Immature natural killer cell (primary cell): ENCODE measurements around the gene CPEB4. TPM values are rescaled to one million over a fixed set of nuclear protein-coding genes. Genes with fewer than 3 reads are reported as not detected.

Experiments
- DNase-seq, 3 donors: peaks; one replicate each; pipeline ENCODE4 v3.0.0; 2022; ENCODE audit warnings: mixed read lengths in 1 of 3
- H3K27ac Mint-ChIP-seq, 6 donors: one replicate each; pipeline ENCODE4 v1.8.0; 2020; ENCODE audit warnings: mixed read lengths in 6 of 6, mild to moderate bottlenecking in 5 of 6, inconsistent platforms in 4 of 6, moderate library complexity in 3 of 6
- H3K27me3 Mint-ChIP-seq, 3 donors: one replicate each; pipeline ENCODE4 v1.8.0; 2020 to 2021; ENCODE audit warnings: low read depth in 3 of 3, mild to moderate bottlenecking in 3 of 3, mixed read lengths in 3 of 3, moderate library complexity in 3 of 3, inconsistent platforms in 1 of 3
- H3K36me3 Mint-ChIP-seq, 3 donors: one replicate each; pipeline ENCODE4 v1.8.0; 2020; ENCODE audit warnings: mixed read lengths in 3 of 3, inconsistent platforms in 2 of 3, mild to moderate bottlenecking in 2 of 3
- H3K4me1 Mint-ChIP-seq, 2 donors: one replicate each; pipeline ENCODE4 v1.8.0; 2020; ENCODE audit warnings: inconsistent platforms in 2 of 2, mild to moderate bottlenecking in 2 of 2, mixed read lengths in 2 of 2, moderate library complexity in 1 of 2
- H3K4me3 Mint-ChIP-seq, 5 donors: one replicate each; pipeline ENCODE4 v1.8.0; 2020; ENCODE audit warnings: mild to moderate bottlenecking in 5 of 5, mixed read lengths in 5 of 5, inconsistent platforms in 3 of 5, moderate library complexity in 3 of 5
- H3K9me3 Mint-ChIP-seq, 6 donors: one replicate each; pipeline ENCODE4 v1.8.0; 2020; ENCODE audit warnings: mild to moderate bottlenecking in 6 of 6, mixed read lengths in 6 of 6, inconsistent platforms in 4 of 6, moderate library complexity in 3 of 6
- polyA plus RNA-seq, 3 donors: library from polyadenylated mRNA; unstranded; fragments of 300-500 nt; fragmentation: Illumina TruSeq; gene quantifications; one replicate each; pipeline ENCODE4 v1.2.3, GENCODE V29; 2021

Gene CPEB4
- polyA plus RNA-seq, 3 donors from 2014 or later: 0.51 to 5.9 (median 3.0) TPM

GRCh38 chr5:173919443-173919842 is 31.3 kb downstream of the CPEB4 start:
- Mint-ChIP-seq H3K27me3 (no peaks in the 10 kb centered on the region), H3K27ac (no peak overlapping the region), H3K4me1 (peaks cover 5 to 13% of the 10 kb centered on the region in 2 donors), H3K9me3 (no peaks in the 10 kb centered on the region), H3K36me3 (peaks cover 0 to 7% (median 0%) of the 10 kb centered on the region in 3 donors), H3K4me3 (no peak overlapping the region)
- DNase-seq: no peak

- peaks cover 8 to 21% of the 10 kb centered on the region in 2 donors for H3K4me1 Mint-ChIP-seq
- DNase-seq: no peak
- H3K9me3 Mint-ChIP-seq: no peaks in the 10 kb centered on the region
- H3K36me3 Mint-ChIP-seq: peaks cover 0 to 7% (median 0%) of the 10 kb centered on the region in 3 donors
- H3K4me3 Mint-ChIP-seq: no peak overlapping the region
- no peak overlapping the region for H3K27ac Mint-ChIP-seq
- peaks cover 0 to 2% (median 0%) of the 10 kb centered on the region in 3 donors for H3K27me3 Mint-ChIP-seq
Measured at GRCh38 chr5:173920024-173920753, 32.0 kb downstream of the CPEB4 start.

DNA sequence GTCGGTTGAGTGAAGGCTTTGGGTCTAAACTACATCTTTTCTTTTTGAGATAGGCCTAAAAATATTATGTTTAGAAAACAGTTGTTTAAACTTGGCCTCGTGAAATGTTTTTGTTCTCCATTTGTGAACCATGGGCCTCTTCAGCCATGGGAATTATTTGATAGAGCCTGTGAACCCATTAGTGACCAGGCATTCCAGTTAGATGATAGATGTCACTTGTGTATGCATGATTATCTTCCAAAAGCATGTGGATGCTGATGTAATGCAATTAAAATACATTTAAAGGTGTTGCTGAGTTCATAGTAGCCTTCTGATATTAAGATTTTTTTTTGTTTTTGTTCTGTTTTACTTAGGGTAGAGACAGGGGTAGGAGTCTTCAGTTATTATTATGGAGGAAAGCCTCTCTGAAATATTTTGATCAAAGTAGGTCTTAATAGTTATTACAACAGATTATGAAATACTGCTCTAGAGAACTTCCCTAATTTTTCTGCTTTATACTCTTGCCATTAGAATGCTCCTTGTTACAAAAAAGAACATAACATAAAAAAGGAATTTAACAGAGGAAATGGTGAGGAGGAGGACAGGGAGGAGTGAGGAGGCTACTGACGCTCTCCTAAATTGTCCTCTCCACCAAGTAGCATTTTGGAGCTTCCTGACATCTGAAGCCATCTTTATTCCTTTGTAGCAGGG is 32.9 kb downstream of the CPEB4 start:
- peaks cover 0 to 3% (median 0%) of the 10 kb centered on the region in 3 donors for H3K36me3 Mint-ChIP-seq
- H3K27me3 Mint-ChIP-seq: peaks cover 0 to 2% (median 0%) of the 10 kb centered on the region in 3 donors
- no peaks in the 10 kb centered on the region for H3K9me3 Mint-ChIP-seq
- DNase-seq: no peak
- H3K4me3 Mint-ChIP-seq: no peak overlapping the region
- H3K27ac Mint-ChIP-seq: no peak overlapping the region
- H3K4me1 Mint-ChIP-seq: peaks cover 8 to 25% of the 10 kb centered on the region in 2 donors

DNA sequence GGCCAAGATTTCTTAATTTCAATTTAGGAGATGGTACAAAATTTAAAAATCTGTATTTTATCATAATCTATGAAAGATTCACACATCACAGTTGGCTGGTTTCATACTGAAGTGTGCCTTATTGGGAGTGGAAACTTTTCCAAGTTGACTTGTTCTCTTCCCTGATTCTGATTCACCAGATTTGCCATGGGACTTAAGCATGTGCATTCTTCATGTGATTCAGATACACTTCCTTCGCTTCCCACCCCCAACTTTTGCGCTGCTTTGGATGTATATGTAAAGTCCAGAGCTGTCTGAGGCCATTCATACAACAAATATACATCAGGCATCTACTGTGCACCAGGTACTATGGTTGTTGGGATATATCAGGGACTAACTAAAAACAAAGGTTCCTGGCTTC is 34.4 kb downstream of the CPEB4 start:
- Mint-ChIP-seq H3K4me1 (peaks cover 5 to 25% of the 10 kb centered on the region in 2 donors), H3K27me3 (peaks cover 0 to 2% (median 0%) of the 10 kb centered on the region in 3 donors), H3K36me3 (peaks cover 0 to 3% (median 0%) of the 10 kb centered on the region in 3 donors), H3K9me3 (no peaks in the 10 kb centered on the region), H3K4me3 (no peak overlapping the region), H3K27ac (peak overlapping the region in 1 of 6 donors; percentile 52)
- DNase-seq: no peak

- no peak for DNase-seq
- Mint-ChIP-seq H3K27me3 (peaks cover 0 to 2% (median 0%) of the 10 kb centered on the region in 3 donors), H3K36me3 (peaks cover 0 to 3% (median under 1%) of the 10 kb centered on the region in 3 donors), H3K4me1 (peaks cover 5 to 25% of the 10 kb centered on the region in 2 donors), H3K4me3 (no peak overlapping the region), H3K9me3 (no peaks in the 10 kb centered on the region), H3K27ac (peak overlapping the region in 1 of 6 donors; percentile 18)
Measured at GRCh38 chr5:173923218-173924095, 35.3 kb downstream of the CPEB4 start.

DNA sequence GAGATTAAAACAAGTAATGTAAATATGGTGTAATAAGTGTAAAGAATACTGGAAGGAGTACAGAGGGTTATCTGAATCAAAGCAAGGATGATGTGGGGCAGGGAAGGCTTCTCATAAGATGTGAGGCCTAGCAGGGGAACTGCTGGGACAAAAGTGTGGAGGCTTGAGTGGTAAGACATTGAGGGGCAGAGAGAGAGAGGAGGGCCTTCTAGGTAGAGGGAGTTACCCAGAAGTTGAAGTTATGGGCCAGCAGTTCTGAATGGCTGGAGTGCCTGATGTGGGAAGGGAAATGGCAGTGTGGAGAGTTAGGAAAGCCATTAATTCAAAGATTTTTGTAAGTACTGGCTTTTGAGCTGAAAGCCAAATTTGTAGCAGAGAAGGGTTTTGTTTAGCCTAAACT is 36.8 kb downstream of the CPEB4 start:
- Mint-ChIP-seq H3K36me3 (peaks cover 0 to 3% (median 3%) of the 10 kb centered on the region in 3 donors), H3K27me3 (peaks cover 0 to 2% (median 0%) of the 10 kb centered on the region in 3 donors), H3K4me3 (no peak overlapping the region), H3K9me3 (no peaks in the 10 kb centered on the region), H3K27ac (peak overlapping the region in 3 of 6 donors; percentile 6 to 46 (median 37)), H3K4me1 (peaks cover 5 to 25% of the 10 kb centered on the region in 2 donors)
- DNase-seq: no peak

DNA sequence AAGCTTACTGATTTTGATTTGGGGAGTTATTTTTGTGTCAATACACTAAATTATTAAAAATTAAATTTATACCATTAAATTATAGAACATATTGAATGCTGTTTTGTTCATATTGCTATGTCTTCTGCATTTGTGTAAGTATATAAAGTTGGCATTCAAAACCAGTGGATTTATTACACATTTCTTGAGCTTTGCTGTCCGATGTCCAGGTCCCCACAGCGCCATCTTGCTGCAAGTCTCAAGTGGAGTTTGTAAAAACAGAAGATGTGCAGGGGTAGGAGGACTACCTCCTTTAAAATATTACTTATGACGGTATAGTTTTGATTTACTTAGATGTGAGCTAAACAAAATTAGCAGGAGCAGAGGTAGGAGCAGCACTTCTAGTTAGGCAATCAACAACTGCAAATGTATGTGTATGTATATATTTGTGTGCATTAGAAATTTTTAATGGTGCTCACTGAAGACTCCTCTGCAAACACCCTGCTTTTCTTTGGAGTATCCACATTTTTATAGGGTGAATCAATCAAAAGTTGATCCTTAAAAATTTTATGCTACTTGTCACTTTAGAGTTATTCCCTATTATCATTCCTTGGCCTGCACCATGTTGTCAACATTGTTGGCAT is 37.4 kb downstream of the CPEB4 start:
- peaks cover 5 to 25% of the 10 kb centered on the region in 2 donors for H3K4me1 Mint-ChIP-seq

DNA sequence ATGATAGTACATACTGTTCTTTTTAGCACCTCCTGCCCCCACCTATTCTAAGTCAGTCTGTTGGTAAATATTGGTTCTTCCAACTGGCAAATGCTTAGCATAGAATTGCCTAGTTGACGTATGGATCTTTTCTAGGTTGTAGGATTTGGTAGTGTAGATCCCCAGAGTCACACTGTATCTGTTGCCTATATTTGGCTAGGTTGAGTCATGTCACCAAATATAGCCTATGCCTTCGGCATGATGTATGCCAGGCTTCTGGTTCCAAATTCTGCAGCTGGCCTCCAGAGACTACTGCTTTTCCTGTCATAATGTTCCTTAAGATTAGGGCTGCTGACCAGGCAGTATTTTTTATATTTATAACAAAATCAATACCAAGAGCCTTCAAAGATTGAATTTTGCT is 38.2 kb downstream of the CPEB4 start:
- no peak for DNase-seq
- H3K27ac Mint-ChIP-seq: no peak overlapping the region
- H3K9me3 Mint-ChIP-seq: no peaks in the 10 kb centered on the region

More for the DNA sequence above, 37.4 kb downstream of the CPEB4 start:
- Mint-ChIP-seq H3K27ac (peak overlapping the region in 1 of 6 donors; percentile 6), H3K9me3 (no peaks in the 10 kb centered on the region), H3K27me3 (peaks cover 0 to 2% (median 0%) of the 10 kb centered on the region in 3 donors), H3K36me3 (peaks cover 0 to 3% (median 3%) of the 10 kb centered on the region in 3 donors), H3K4me3 (no peak overlapping the region)
- peak; percentile 5 to 25 (median 11) for DNase-seq

GRCh38 chr5:173928871-173929574 is 40.9 kb downstream of the CPEB4 start:
- Mint-ChIP-seq H3K9me3 (no peaks in the 10 kb centered on the region), H3K36me3 (peaks cover 0 to 5% (median 3%) of the 10 kb centered on the region in 3 donors), H3K4me3 (no peak overlapping the region), H3K27ac (no peak overlapping the region), H3K27me3 (peaks cover 0 to 2% (median 0%) of the 10 kb centered on the region in 3 donors), H3K4me1 (peaks cover 4 to 15% of the 10 kb centered on the region in 2 donors)
- DNase-seq: no peak

More for the DNA sequence above, 38.2 kb downstream of the CPEB4 start:
- Mint-ChIP-seq H3K36me3 (peaks cover 0 to 6% (median 3%) of the 10 kb centered on the region in 3 donors), H3K4me3 (no peak overlapping the region), H3K4me1 (peaks cover 3 to 25% of the 10 kb centered on the region in 2 donors), H3K27me3 (peaks cover 0 to 2% (median 0%) of the 10 kb centered on the region in 3 donors)

DNA sequence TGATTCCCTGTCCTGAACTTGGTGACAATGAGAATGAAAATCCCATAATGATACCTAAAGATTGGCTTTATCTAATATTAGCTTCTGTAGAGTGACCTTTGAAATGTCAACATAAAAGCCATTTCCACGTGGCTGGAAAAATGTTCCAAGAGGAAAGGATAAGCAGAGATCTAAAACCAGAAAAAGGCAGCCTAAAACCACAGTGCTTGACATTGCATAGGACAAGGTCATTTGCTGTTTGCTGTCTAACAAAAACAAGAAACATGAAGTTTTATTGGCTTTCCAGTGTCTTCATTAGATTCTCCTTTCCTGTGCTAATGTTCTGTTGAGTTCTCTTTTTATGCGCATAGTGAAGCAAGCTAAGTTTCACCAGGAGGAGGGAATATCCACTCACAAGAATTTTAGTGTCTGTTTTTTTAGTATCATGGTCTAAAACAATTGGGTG is 44.6 kb downstream of the CPEB4 start:
- H3K9me3 Mint-ChIP-seq: no peaks in the 10 kb centered on the region
- peaks cover 0 to 6% (median 4%) of the 10 kb centered on the region in 3 donors for H3K36me3 Mint-ChIP-seq
- no peak overlapping the region for H3K4me3 Mint-ChIP-seq
- DNase-seq: no peak
- no peak overlapping the region for H3K27ac Mint-ChIP-seq
- peaks cover 6 to 9% of the 10 kb centered on the region in 2 donors for H3K4me1 Mint-ChIP-seq
- H3K27me3 Mint-ChIP-seq: no peaks in the 10 kb centered on the region

DNA sequence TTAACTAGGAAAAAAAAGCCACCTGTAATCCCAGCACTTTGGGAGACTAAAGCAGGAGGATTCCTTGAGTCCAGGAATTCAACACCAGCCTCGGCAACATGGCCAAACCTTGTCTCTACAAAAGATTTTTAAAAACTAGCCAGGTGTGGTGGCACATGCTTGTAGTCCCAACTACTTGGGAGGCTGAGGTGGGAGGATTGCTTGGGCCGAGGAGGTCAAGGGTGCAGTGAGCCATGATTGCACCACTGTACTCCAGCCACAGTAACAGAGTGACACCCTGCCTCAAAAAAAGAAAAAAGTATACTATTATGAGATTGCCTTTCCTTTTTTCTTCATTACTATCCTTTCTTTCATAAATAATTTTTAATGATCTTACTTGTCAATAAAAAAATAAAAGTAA is 45.8 kb downstream of the CPEB4 start:
- no peak for DNase-seq
- H3K4me1 Mint-ChIP-seq: peaks cover 12 to 19% of the 10 kb centered on the region in 2 donors
- H3K4me3 Mint-ChIP-seq: no peak overlapping the region
- no peaks in the 10 kb centered on the region for H3K27me3 Mint-ChIP-seq
- H3K9me3 Mint-ChIP-seq: no peaks in the 10 kb centered on the region
- H3K36me3 Mint-ChIP-seq: peaks cover 0 to 4% (median 3%) of the 10 kb centered on the region in 3 donors
- H3K27ac Mint-ChIP-seq: no peak overlapping the region

DNA sequence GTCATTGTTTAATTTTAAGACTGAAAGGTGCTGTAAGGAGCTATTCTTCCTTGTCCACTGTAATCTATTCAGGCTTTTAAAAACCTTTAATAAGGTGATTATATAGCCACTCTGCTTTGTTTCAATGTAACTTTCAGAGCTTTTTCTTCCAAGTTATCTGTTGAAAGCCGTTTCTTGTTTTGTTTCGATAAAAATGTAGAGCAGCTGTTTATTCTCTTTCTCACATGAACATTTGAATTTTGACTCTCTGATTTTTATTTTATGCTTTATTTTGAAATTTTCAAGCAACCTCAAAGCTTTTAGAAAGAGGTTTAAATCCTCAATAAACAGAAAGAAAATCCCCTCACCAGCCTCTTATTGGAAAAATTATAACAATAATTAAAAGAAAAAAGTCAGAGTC is 47.2 kb downstream of the CPEB4 start:
- H3K27me3 Mint-ChIP-seq: no peaks in the 10 kb centered on the region
- peaks cover 0 to 4% (median 3%) of the 10 kb centered on the region in 3 donors for H3K36me3 Mint-ChIP-seq
- peaks cover 12 to 19% of the 10 kb centered on the region in 2 donors for H3K4me1 Mint-ChIP-seq
- H3K27ac Mint-ChIP-seq: no peak overlapping the region
- no peak overlapping the region for H3K4me3 Mint-ChIP-seq
- DNase-seq: no peak
- H3K9me3 Mint-ChIP-seq: no peaks in the 10 kb centered on the region
